Stromal cell of bone marrow (primary cell): ENCODE measurements around the gene MRPL37.
"Not testable (repeated sequence)": the region's sequence is repeated elsewhere in the genome, so short reads cannot be mapped to it uniquely, and the experiment has no call there.

Source experiments
- DNase-seq: peaks from one replicate; pipeline ENCODE4 v3.0.0-alpha.2; 2012; ENCODE audit warnings: low read depth

MRPL37 gene

GRCh38 chr1:54172614-54173599 lies 27.1 kb upstream of the MRPL37 start:
- DNase-seq = no peak

GRCh38 chr1:54173681-54174080 lies 26.3 kb upstream of the MRPL37 start:
- no peak for DNase-seq

- DNase-seq = no peak
Measured at GRCh38 chr1:54174106-54174505, 25.9 kb upstream of the MRPL37 start.

- no peak for DNase-seq
Measured at GRCh38 chr1:54176621-54177327, 23.2 kb upstream of the MRPL37 start.

- no peak for DNase-seq
Measured at GRCh38 chr1:54177726-54178125, 22.2 kb upstream of the MRPL37 start.

GRCh38 chr1:54178296-54179070 lies 21.5 kb upstream of the MRPL37 start:
- DNase-seq = no peak

- DNase-seq = no peak
Measured at GRCh38 chr1:54180701-54181360, 19.1 kb upstream of the MRPL37 start.

- DNase-seq = no peak
Measured at GRCh38 chr1:54186056-54186455, 13.9 kb upstream of the MRPL37 start.

- DNase-seq = no peak
Measured at GRCh38 chr1:54188291-54188690, 11.7 kb upstream of the MRPL37 start.

- DNase-seq = no peak
Measured at GRCh38 chr1:54190526-54190925, 9.4 kb upstream of the MRPL37 start.

GRCh38 chr1:54191525-54191924 lies 8.4 kb upstream of the MRPL37 start:
- no peak for DNase-seq

GRCh38 chr1:54193453-54193852 lies 6.5 kb upstream of the MRPL37 start:
- DNase-seq = no peak

GRCh38 chr1:54199151-54199764 lies 709 bp upstream of the MRPL37 start:
- no peak for DNase-seq

GRCh38 chr1:54200519-54200997 lies 591 bp downstream of the MRPL37 start:
- no peak for DNase-seq

GRCh38 chr1:54204199-54204598 lies 4.2 kb downstream of the MRPL37 start:
- DNase-seq = no peak

GRCh38 chr1:54207287-54207686 lies 7.3 kb downstream of the MRPL37 start:
- DNase-seq = no peak

GRCh38 chr1:54207896-54208295 lies 7.9 kb downstream of the MRPL37 start:
- not testable (repeated sequence) for DNase-seq

GRCh38 chr1:54212872-54213271 lies 12.9 kb downstream of the MRPL37 start:
- DNase-seq = no peak

- no peak for DNase-seq
Measured at GRCh38 chr1:54215523-54215922, 15.6 kb downstream of the MRPL37 start.

- no peak for DNase-seq
Measured at GRCh38 chr1:54218883-54219687, 19.1 kb downstream of the MRPL37 start.

GRCh38 chr1:54219688-54220003 lies 19.7 kb downstream of the MRPL37 start:
- DNase-seq = no peak
